ENCODE results near the gene PRKAR1B. TPM values are rescaled to one million over a fixed set of nuclear protein-coding genes. Genes with fewer than 3 reads are reported as not detected.

PRKAR1B gene
- total and polyA plus RNA-seq, 2 donors (not counting 1 experiment from before 2014, with no cell fraction given), result 4.5 to 8.6 TPM

GRCh38 chr7:521221-522070 is 205.6 kb downstream of the PRKAR1B start:
- Mint-ChIP-seq H3K27me3 (peaks cover 14% of the 10 kb centered on the region), H3K4me1 (peaks cover 20% of the 10 kb centered on the region), H3K27ac (no peak overlapping the region), H3K4me3 (peak overlapping the region; percentile 82), H3K9me3 (ENCODE audit: insufficient read depth) (no peaks in the 10 kb centered on the region)
- Histone ChIP-seq H3K4me3 (ENCODE audit: control extremely low read depth in 1 of 5, extremely low read depth in 1 of 5, insufficient read depth in 1 of 5, low read depth in 2 of 5, low read length in 4 of 5) (peak overlapping the region in 4 of 5 experiments; percentile 26 to 54 (median 43)), H3K9me3 (ENCODE audit: control extremely low read depth in 1 of 3, control insufficient read depth in 2 of 3, insufficient read depth in 1 of 3, low read length in 2 of 3) (peaks cover 0 to 8% (median 0%) of the 10 kb centered on the region in 3 donors), H3K4me2 (replicated peaks; ENCODE audit: low read depth, low read length, poor library complexity, severe bottlenecking) (peak overlapping the region; percentile 88), H4K20me1 (ENCODE audit: control insufficient read depth, insufficient read depth, low read length, poor library complexity, severe bottlenecking) (no peaks in the 10 kb centered on the region), H3K4me1 (ENCODE audit: control insufficient read depth in 2 of 2, insufficient read depth in 2 of 2, low read length in 2 of 2) (peaks cover 33 to 40% of the 10 kb centered on the region in 2 donors), H3K27ac (ENCODE audit: low read length in 2 of 2) (no peak overlapping the region), H2AFZ (ENCODE audit: insufficient read depth, low read depth, low read length, poor library complexity, severe bottlenecking) (peak overlapping the region; percentile 49), H3K36me3 (replicated peaks in 1 of 2; ENCODE audit: control extremely low read depth in 1 of 2, control insufficient read depth in 1 of 2, extremely low read depth in 1 of 2, insufficient read depth in 2 of 2, low read length in 1 of 2) (no peaks in the 10 kb centered on the region), H3K79me2 (ENCODE audit: control insufficient read depth, insufficient read depth, low read length) (no peaks in the 10 kb centered on the region), H3K27me3 (replicated peaks in 1 of 4; ENCODE audit: control extremely low read depth in 1 of 4, control insufficient read depth in 3 of 4, insufficient read depth in 4 of 4, low read length in 3 of 4) (peaks cover 0 to 40% (median 15%) of the 10 kb centered on the region in 4 experiments), H3K9ac (ENCODE audit: low read length) (peak overlapping the region; percentile 46)
- DNase-seq, result peak; percentile 74
- POLR2A ChIA-PET, result no interaction called here
- intact Hi-C loops (cut with micrococcal nuclease), result loop anchor here (2.0 kb wide), 1 partner anchor 79 kb away; no protein-coding TSS in a partner anchor
- 5% methylated on average over 72 of the region's 72 CpGs for WGBS (ENCODE audit: insufficient coverage)
- CTCF ChIA-PET, result no interaction called here
- peak; percentile 15 for ATAC-seq (ENCODE audit: low read depth)
- no peak for TF ChIP-seq EZH2 (IDR thresholded peaks at IDR 0.05; ENCODE audit: borderline replicate concordance, insufficient read depth, low read depth, low read length, poor library complexity, severe bottlenecking)
- TF ChIP-seq, protein P1, sequence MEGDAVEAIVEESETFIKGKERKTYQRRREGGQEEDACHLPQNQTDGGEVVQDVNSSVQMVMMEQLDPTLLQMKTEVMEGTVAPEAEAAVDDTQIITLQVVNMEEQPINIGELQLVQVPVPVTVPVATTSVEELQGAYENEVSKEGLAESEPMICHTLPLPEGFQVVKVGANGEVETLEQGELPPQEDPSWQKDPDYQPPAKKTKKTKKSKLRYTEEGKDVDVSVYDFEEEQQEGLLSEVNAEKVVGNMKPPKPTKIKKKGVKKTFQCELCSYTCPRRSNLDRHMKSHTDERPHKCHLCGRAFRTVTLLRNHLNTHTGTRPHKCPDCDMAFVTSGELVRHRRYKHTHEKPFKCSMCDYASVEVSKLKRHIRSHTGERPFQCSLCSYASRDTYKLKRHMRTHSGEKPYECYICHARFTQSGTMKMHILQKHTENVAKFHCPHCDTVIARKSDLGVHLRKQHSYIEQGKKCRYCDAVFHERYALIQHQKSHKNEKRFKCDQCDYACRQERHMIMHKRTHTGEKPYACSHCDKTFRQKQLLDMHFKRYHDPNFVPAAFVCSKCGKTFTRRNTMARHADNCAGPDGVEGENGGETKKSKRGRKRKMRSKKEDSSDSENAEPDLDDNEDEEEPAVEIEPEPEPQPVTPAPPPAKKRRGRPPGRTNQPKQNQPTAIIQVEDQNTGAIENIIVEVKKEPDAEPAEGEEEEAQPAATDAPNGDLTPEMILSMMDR (IDR thresholded peaks at IDR 0.05), result no peak

Data from B cell (primary cell).